IPS-18c (cell line): ENCODE data around the gene CGRRF1.

Experiments
- H3K4me3 ChIP-seq: 2 replicates; pipeline ENCODE4 v1.7.0; 2013; ENCODE audit warnings: low read depth, mild to moderate bottlenecking, low read length, moderate library complexity; ENCODE audit not compliant: insufficient read depth
- H3K9me3 ChIP-seq: one replicate; pipeline ENCODE4 v1.6.1; 2013; ENCODE audit warnings: mild to moderate bottlenecking, low read length, moderate library complexity; ENCODE audit not compliant: control insufficient read depth, insufficient read depth

Gene CGRRF1

GRCh38 chr14:54584097-54584496 is 74.4 kb downstream of the CGRRF1 start:
- no peaks in the 10 kb centered on the region for H3K9me3 ChIP-seq
- no peak overlapping the region for H3K4me3 ChIP-seq

- no peak overlapping the region for H3K4me3 ChIP-seq
Observed at GRCh38 chr14:54585214-54585613, 75.5 kb downstream of the CGRRF1 start.

More at GRCh38 chr14:54585214-54585613, 75.5 kb downstream of the CGRRF1 start:
- no peaks in the 10 kb centered on the region for H3K9me3 ChIP-seq
